ENCODE results near the gene DAAM2.
A peak's percentile ranks its signal among the peaks of the same experiment; 100 is the strongest.

Gene DAAM2

DNA sequence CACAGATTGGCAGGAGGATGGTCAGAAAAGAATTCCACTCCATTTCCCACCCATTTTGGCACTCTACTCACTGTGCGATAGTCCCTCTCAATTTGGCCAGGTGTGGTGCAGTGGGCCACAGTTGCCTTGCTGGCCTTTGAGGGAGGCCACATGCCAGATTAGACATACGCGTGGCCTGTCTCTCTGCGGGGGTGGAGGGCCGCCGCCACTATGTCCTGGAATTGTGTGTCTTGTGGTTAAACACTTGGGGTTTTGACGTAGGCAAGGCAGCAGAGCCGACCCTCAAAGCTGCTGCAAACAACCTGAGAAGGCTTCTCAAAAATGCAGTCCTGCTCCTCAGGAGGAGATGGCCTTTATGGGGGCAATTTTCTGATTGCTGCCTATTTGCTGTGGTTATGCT, 4.9 kb upstream of the DAAM2 start:
- 74 to 97% methylated on average over 5 to 8 of the region's 8 CpGs for WGBS, 2 experiments (ENCODE audit: insufficient coverage in 2 of 2)
- H3K27ac ChIP-seq (ENCODE audit: low read depth, low read length, severe bottlenecking) = no peak overlapping the region

DNA sequence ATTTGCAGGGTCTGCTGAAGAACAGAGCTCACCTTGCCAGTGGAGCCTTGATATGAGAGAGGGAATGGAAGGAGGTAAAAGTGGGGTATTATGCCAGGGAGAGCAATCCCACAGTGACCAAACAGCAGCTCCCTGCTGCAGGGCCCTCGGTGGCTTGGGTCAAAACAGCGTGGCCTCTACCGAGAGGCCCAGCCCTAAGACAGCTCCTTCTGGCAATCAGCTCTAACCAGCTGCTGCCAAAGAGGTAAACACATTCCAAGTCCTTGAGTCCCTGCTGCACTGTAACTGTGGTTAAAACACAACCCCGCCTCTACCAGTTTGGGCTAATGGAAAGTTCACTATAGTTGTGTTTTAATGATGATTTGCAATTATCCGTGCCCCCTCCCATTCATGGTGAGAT, 1.4 kb upstream of the DAAM2 start:
- 78 to 83% methylated on average over 1 to 3 of the region's 5 CpGs for WGBS, 2 experiments (ENCODE audit: insufficient coverage in 2 of 2)
- Histone ChIP-seq H3K36me3 (ENCODE audit: control insufficient read depth, insufficient read depth, low read length) (no peaks in the 10 kb centered on the region), H3K27ac (ENCODE audit: low read depth, low read length, severe bottlenecking) (no peak overlapping the region), H3K4me1 (ENCODE audit: control insufficient read depth, insufficient read depth, low read length, poor library complexity, severe bottlenecking) (peaks cover 17% of the 10 kb centered on the region), H3K9me3 (ENCODE audit: control insufficient read depth, low read length) (no peaks in the 10 kb centered on the region), H3K4me3 (ENCODE audit: extremely low read depth, insufficient read depth, low read length, poor library complexity, severe bottlenecking) (no peak overlapping the region)

More for the DNA sequence above, 4.9 kb upstream of the DAAM2 start:
- no peak overlapping the region for H3K4me3 ChIP-seq (ENCODE audit: extremely low read depth, insufficient read depth, low read length, poor library complexity, severe bottlenecking)
- no peaks in the 10 kb centered on the region for H3K9me3 ChIP-seq (ENCODE audit: control insufficient read depth, low read length)
- H3K36me3 ChIP-seq (ENCODE audit: control insufficient read depth, insufficient read depth, low read length) = no peaks in the 10 kb centered on the region
- peaks cover 11% of the 10 kb centered on the region for H3K4me1 ChIP-seq (ENCODE audit: control insufficient read depth, insufficient read depth, low read length, poor library complexity, severe bottlenecking)

DNA sequence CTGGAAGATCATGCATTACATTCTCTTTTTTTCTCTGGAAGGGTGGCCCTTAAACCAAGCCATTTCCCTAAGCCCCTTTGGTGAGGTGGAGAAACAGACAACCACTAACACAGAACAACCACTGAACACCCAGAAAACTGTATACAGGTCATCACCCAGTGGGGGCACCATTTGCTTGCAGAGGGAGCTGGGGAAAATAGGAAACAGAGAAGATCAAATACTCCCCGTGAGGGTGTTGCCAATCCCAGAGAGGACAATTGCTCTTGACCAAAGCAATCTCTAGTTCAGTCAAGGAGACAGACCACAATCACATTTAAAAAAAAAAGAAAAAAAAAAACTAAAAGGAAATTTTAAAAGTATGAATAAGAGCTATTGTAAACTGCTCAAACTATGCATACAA, 865 bp upstream of the DAAM2 start:
- Histone ChIP-seq H3K4me1 (ENCODE audit: control insufficient read depth, insufficient read depth, low read length, poor library complexity, severe bottlenecking) (peaks cover 17% of the 10 kb centered on the region), H3K4me3 (ENCODE audit: extremely low read depth, insufficient read depth, low read length, poor library complexity, severe bottlenecking) (no peak overlapping the region), H3K9me3 (ENCODE audit: control insufficient read depth, low read length) (no peaks in the 10 kb centered on the region), H3K36me3 (ENCODE audit: control insufficient read depth, insufficient read depth, low read length) (no peaks in the 10 kb centered on the region), H3K27ac (ENCODE audit: low read depth, low read length, severe bottlenecking) (no peak overlapping the region)
- WGBS, 2 experiments (ENCODE audit: insufficient coverage in 2 of 2) = no CpG with 5 or more reads among the region's 1 CpG

DNA sequence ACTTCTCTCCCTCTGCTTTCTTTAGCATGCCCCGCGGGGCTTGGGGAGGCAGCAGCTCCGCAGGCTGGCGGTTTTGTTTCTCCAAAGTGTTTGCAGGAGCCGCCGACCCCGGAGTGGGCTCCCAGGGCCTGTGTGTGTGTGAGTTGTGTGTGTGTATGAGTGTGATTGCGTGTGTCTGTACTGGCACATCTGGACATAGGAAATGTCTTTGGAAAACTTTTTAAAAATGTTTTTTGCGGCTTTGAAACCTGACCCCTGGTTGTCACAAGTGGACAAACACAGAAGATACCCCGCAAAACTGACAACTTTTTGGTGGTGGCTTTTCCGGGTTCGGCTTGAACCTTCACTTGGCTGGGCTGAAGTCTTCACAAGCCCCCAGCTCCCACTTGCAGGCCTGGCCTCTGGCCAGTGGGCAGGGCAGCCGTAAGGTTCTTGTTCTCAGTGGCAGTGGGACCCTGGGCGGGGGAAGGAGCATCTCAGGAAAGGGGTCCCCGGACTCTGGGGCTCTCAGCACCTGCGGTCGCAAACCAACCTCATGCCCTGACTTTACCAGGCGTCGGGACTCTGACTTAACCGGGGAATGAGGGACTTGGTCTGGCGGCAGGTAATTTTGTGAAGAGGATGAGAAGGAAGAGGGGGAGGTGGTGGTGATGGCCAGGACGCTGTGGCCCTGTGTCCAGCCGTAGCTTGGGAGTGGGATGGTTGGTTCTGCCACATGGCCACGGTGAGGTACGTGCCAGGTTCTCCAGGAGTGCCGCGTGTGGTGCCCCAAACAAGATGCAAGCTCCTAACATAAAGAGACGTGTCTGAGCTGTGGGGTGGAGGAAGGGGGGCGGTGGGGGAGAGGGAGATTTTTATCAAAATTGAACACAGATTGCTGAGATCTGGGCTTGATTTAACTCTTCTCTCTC, 619 bp downstream of the DAAM2 start:
- H3K9me3 ChIP-seq (ENCODE audit: control insufficient read depth, low read length) = no peaks in the 10 kb centered on the region
- H3K4me1 ChIP-seq (ENCODE audit: control insufficient read depth, insufficient read depth, low read length, poor library complexity, severe bottlenecking) = peaks cover 17% of the 10 kb centered on the region
- 39 to 50% methylated on average over 12 to 26 of the region's 29 CpGs for WGBS, 2 experiments (ENCODE audit: insufficient coverage in 2 of 2)
- no peaks in the 10 kb centered on the region for H3K36me3 ChIP-seq (ENCODE audit: control insufficient read depth, insufficient read depth, low read length)
- H3K27ac ChIP-seq (ENCODE audit: low read depth, low read length, severe bottlenecking) = no peak overlapping the region
- H3K4me3 ChIP-seq (ENCODE audit: extremely low read depth, insufficient read depth, low read length, poor library complexity, severe bottlenecking) = peak overlapping the region; percentile 41

DNA sequence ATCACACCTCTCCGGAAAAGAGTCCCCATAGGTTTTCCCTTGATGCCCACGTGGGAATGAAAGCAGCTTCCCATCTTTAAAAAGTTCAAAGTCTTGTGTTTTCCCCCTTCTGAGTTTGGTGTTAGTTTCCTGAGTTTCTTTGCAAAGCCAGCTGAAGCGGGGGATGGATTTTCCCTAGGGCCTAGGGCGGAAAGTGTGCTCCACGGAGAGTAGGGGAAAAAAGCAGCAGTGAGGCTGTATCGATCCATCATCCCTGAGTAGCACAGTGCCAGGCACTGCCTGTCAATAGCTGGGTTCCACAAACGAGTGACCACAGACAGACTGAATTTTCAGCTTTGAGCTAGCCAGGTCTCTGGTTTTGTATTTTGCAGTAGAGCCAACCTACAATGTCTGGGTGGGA, 1.3 kb downstream of the DAAM2 start:
- peak overlapping the region; percentile 41 for H3K4me3 ChIP-seq (ENCODE audit: extremely low read depth, insufficient read depth, low read length, poor library complexity, severe bottlenecking)
- no peaks in the 10 kb centered on the region for H3K9me3 ChIP-seq (ENCODE audit: control insufficient read depth, low read length)
- H3K27ac ChIP-seq (ENCODE audit: low read depth, low read length, severe bottlenecking) = no peak overlapping the region
- H3K36me3 ChIP-seq (ENCODE audit: control insufficient read depth, insufficient read depth, low read length) = no peaks in the 10 kb centered on the region
- peaks cover 17% of the 10 kb centered on the region for H3K4me1 ChIP-seq (ENCODE audit: control insufficient read depth, insufficient read depth, low read length, poor library complexity, severe bottlenecking)
- 67 to 72% methylated on average over 4 to 7 of the region's 7 CpGs for WGBS, 2 experiments (ENCODE audit: insufficient coverage in 2 of 2)

DNA sequence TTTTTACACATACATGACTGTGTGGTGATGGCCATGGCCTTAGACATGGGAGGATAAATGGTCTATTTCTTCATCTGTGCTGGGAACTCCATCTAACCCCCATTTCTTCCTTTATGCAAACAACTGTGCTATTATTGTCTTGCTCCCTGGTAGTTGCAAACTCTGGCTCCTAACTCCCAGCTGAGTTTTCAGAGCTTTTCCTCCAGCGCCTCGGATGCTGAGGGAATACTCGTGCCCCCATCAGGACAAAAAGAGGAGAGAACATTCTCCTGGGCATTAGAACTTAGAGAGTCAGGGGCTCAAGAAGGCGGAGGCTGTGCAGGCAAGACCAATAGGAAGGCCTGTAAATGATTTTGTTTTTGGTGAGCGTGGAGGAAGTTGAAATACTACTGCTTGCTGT, 2.1 kb downstream of the DAAM2 start:
- WGBS, 2 experiments (ENCODE audit: insufficient coverage in 2 of 2) = 76 to 85% methylated on average over 3 of the region's 5 CpGs
- H3K4me1 ChIP-seq (ENCODE audit: control insufficient read depth, insufficient read depth, low read length, poor library complexity, severe bottlenecking) = peaks cover 17% of the 10 kb centered on the region
- no peak overlapping the region for H3K27ac ChIP-seq (ENCODE audit: low read depth, low read length, severe bottlenecking)

DNA sequence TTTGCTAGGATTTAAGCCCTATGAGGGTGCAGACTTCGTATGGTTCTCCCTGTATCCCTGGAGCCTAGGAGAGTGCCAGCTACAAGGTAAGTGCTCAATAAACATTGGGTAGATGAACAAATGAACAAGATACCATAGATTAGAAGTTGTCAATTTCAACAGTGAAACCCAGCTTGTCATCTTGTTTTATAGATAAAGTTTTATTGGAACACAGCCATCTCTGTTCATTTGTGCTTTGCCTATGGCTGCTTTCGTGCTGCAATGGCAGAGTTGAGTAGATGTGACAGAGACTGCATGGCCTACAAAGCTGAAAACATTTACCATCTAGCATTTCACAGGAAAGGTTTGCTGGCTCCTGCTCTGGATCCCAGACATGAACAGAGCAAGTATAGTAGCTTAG, 5.6 kb downstream of the DAAM2 start:
- H3K4me3 ChIP-seq (ENCODE audit: extremely low read depth, insufficient read depth, low read length, poor library complexity, severe bottlenecking) = no peak overlapping the region
- no peak overlapping the region for H3K27ac ChIP-seq (ENCODE audit: low read depth, low read length, severe bottlenecking)
- 80 to 100% methylated on average over 1 of the region's 2 CpGs for WGBS, 2 experiments (ENCODE audit: insufficient coverage in 2 of 2)
- H3K4me1 ChIP-seq (ENCODE audit: control insufficient read depth, insufficient read depth, low read length, poor library complexity, severe bottlenecking) = peaks cover 18% of the 10 kb centered on the region
- no peaks in the 10 kb centered on the region for H3K36me3 ChIP-seq (ENCODE audit: control insufficient read depth, insufficient read depth, low read length)
- H3K9me3 ChIP-seq (ENCODE audit: control insufficient read depth, low read length) = no peaks in the 10 kb centered on the region

More for the DNA sequence above, 2.1 kb downstream of the DAAM2 start:
- Histone ChIP-seq H3K36me3 (ENCODE audit: control insufficient read depth, insufficient read depth, low read length) (no peaks in the 10 kb centered on the region), H3K4me3 (ENCODE audit: extremely low read depth, insufficient read depth, low read length, poor library complexity, severe bottlenecking) (no peak overlapping the region), H3K9me3 (ENCODE audit: control insufficient read depth, low read length) (no peaks in the 10 kb centered on the region)

DNA sequence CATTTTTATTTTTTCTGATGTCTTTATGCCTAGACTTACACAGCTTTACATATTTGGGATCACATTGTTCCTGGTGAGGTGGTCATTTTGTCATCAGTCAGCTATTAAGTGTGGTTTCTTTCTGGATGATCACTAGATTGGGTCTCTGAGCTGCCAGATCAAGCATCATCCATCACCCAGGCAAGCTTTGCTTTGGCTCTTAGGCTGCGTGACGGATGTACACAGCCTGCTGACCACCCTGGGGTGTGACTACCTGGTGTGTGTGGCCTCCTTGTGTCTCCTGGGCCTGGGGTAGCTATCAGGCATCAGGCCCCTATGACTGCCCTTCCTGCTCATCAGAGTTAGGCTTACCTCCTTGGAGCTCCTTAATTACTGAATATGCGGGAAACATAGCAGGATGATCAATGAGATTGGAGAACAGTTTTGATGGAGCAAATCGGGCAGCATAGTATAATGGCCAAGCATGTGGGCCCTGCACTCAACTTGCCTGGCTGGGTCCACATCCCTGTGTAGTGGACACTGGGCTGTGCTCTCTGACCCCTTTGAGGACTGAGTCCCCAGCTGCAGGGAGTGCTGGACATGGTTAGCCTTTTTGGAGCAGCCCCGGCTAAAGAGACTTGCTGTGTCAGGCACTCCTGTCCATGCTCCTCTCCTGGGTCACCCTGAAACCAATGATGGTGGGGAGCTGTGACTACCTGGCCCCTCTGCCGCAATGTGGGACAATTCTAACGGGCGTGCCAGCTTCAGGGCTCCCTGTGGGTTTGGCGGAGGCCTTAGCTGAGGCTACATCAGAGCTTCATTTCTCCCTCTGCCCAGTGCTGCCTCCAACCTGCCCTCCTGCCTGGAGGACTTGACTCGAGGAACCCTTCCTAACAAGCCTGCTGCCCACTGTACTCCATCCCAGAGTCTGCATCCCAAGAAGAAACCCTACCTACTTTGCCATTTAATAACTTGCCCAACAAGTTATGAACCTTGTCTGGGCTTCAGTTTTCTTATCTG, 8.2 kb downstream of the DAAM2 start:
- Histone ChIP-seq H3K4me3 (ENCODE audit: extremely low read depth, insufficient read depth, low read length, poor library complexity, severe bottlenecking) (no peak overlapping the region), H3K4me1 (ENCODE audit: control insufficient read depth, insufficient read depth, low read length, poor library complexity, severe bottlenecking) (peaks cover 36% of the 10 kb centered on the region), H3K27ac (ENCODE audit: low read depth, low read length, severe bottlenecking) (no peak overlapping the region), H3K9me3 (ENCODE audit: control insufficient read depth, low read length) (no peaks in the 10 kb centered on the region), H3K36me3 (ENCODE audit: control insufficient read depth, insufficient read depth, low read length) (no peaks in the 10 kb centered on the region)
- 88 to 100% methylated on average over 7 to 10 of the region's 10 CpGs for WGBS, 2 experiments (ENCODE audit: insufficient coverage in 2 of 2)

DNA sequence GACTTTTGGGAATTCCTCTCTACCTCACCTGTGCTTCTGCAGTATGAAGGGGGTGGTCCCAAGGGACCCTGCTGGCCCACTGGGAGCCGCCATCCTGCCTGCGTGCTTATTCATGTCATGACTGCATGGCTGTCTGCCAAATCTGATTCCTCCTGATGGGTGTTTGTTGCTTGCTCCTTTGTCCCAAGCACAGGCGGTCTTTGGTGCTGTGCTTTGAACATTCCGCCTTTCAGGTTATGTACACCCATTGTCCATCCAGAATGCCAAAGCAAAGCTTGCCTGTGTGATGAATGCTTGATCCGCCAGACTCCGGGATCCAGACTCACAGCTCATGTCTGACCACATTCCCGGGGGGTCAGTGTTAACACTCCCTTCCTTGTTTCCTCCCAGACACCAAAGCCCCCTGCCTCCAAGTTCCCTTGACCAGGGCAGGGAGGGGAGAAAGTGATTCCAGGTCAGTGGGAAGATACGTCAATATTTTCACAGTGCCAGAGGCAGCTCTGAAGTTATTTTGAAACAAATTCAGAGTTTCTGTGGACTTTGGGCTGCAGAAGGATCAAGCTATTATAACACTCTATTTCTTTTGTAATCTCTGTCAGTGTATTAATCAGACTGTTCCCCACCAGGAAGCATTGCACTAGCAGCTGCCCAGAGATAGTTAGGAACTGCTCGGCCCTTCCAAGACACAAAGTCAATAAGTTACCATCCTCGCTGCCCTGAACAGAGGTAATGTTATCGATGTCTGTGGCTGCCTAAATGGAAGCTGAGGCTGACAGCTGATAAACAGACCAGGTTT, 9.5 kb downstream of the DAAM2 start:
- no peak overlapping the region for H3K4me3 ChIP-seq (ENCODE audit: extremely low read depth, insufficient read depth, low read length, poor library complexity, severe bottlenecking)
- 79 to 82% methylated on average over 9 to 10 of the region's 11 CpGs for WGBS, 2 experiments (ENCODE audit: insufficient coverage in 2 of 2)
- H3K9me3 ChIP-seq (ENCODE audit: control insufficient read depth, low read length) = no peaks in the 10 kb centered on the region
- H3K36me3 ChIP-seq (ENCODE audit: control insufficient read depth, insufficient read depth, low read length) = no peaks in the 10 kb centered on the region
- peaks cover 36% of the 10 kb centered on the region for H3K4me1 ChIP-seq (ENCODE audit: control insufficient read depth, insufficient read depth, low read length, poor library complexity, severe bottlenecking)
- peak overlapping the region; percentile 26 for H3K27ac ChIP-seq (ENCODE audit: low read depth, low read length, severe bottlenecking)

DNA sequence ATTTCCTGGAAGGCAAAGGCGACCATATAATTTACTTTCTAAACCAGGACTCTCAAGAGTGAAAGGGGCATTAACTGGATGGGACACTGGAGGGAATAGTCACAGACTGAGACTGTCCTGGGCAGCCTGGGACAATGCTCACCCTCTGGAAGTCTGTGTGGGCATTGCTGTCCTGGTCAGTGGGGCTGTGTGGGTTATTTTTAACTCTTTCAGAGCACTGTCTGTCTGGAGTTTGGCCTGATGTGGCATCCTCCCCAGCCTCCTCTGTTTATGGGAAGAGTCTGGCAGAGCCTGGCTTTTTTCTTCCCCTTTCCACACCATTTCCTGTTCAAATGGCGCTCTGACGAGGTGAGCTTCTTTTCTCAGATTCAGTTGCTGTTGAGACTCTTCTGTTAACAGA, 11.7 kb downstream of the DAAM2 start:
- Histone ChIP-seq H3K4me1 (ENCODE audit: control insufficient read depth, insufficient read depth, low read length, poor library complexity, severe bottlenecking) (peaks cover 36% of the 10 kb centered on the region), H3K9me3 (ENCODE audit: control insufficient read depth, low read length) (no peaks in the 10 kb centered on the region), H3K4me3 (ENCODE audit: extremely low read depth, insufficient read depth, low read length, poor library complexity, severe bottlenecking) (no peak overlapping the region), H3K36me3 (ENCODE audit: control insufficient read depth, insufficient read depth, low read length) (no peaks in the 10 kb centered on the region), H3K27ac (ENCODE audit: low read depth, low read length, severe bottlenecking) (peak overlapping the region; percentile 63)
- 86% methylated on average over 1 of the region's 3 CpGs; no CpG with 5 or more reads in 1 of the 2 experiments for WGBS, 2 experiments (ENCODE audit: insufficient coverage in 2 of 2)
